K562 (cell line): Measurements from ENCODE around the gene ZFP92. TPM values are rescaled to one million over a fixed set of nuclear protein-coding genes. Genes with fewer than 3 reads are reported as not detected.

ENCODE experiments used
- KAT8 ChIP-seq: fragments of 450-650 bp; IDR thresholded peaks from 2 replicates; pipeline ENCODE4 v1.6.1; 2016; ENCODE audit warnings: low read depth, mild to moderate bottlenecking
- KLF10 ChIP-seq: fragments of 250-450 bp; sonication (Bioruptor Pico); IDR thresholded peaks from 2 replicates; pipeline ENCODE4 v1.6.1; 2021; ENCODE audit warnings: matching md5 sums
- MYC ChIP-seq, 2 experiments: fragments of 250-450 bp in 1 of 2; sonication (Bioruptor Pico) in 1 of 2; IDR thresholded peaks; 2 replicates each; pipeline versions ENCODE4 v1.5.1 to v1.6.1; 2012 to 2021; ENCODE audit warnings: low read depth in 2 of 2, borderline replicate concordance in 1 of 2, improper control_type of control experiment in 1 of 2, low read length in 1 of 2, mild to moderate bottlenecking in 1 of 2, moderate library complexity in 1 of 2
- NR1H2 ChIP-seq: sonication (generic); formaldehyde crosslinking; IDR thresholded peaks from 2 replicates; pipeline ENCODE4 v1.4.0; 2020; ENCODE audit warnings: mild to moderate bottlenecking, missing genetic modification reagents
- PBX2 ChIP-seq, 2 experiments: IDR thresholded peaks in 1 of 2; conservative IDR thresholded peaks in 1 of 2; 2 replicates each; pipeline ENCODE4 v1.6.1; 2016; ENCODE audit warnings: low read depth in 2 of 2, mild to moderate bottlenecking in 1 of 2, missing compliant biosample characterization in 1 of 2, missing genetic modification characterization in 1 of 2, moderate library complexity in 1 of 2
- PHTF2 ChIP-seq: fragments of 250-450 bp; sonication (Bioruptor Pico); IDR thresholded peaks from 2 replicates; pipeline ENCODE4 v1.5.0; 2021; ENCODE audit warnings: mild to moderate bottlenecking
- POLR2B ChIP-seq: fragments of 450-650 bp; IDR thresholded peaks from 2 replicates; pipeline ENCODE4 v1.6.1; 2018; ENCODE audit warnings: low read depth; ENCODE audit not compliant: partially characterized antibody
- SLC30A9 ChIP-seq: fragments of 250-450 bp; sonication (Bioruptor Pico); IDR thresholded peaks from 2 replicates; pipeline ENCODE4 v1.8.0; 2022; ENCODE audit warnings: mild to moderate bottlenecking, moderate library complexity
- WHSC1 ChIP-seq: IDR thresholded peaks from one replicate; pipeline ENCODE4 v1.6.1; 2012; ENCODE audit warnings: low read length, control low read depth, inconsistent platforms
- ZBTB33 ChIP-seq: sonication (generic); formaldehyde crosslinking; IDR thresholded peaks from 2 replicates; pipeline ENCODE4 v1.8.1; 2023; ENCODE audit warnings: mild to moderate bottlenecking, missing genetic modification reagents
- ZNF507 ChIP-seq: conservative IDR thresholded peaks from 2 replicates; pipeline ENCODE4 v1.6.1; 2017; ENCODE audit warnings: missing genetic modification characterization, missing compliant biosample characterization
- polyA plus RNA-seq, 8 experiments: library from polyadenylated mRNA; depleted of rRNA in 4 of 8; stranded (reverse) in 5 of 8; unstranded in 3 of 8; fragments of >200 nt; fragmentation: Nextera tagmentation in 2 of 8; fragmentation: Illumina TruSeq in 1 of 8; extraction: Ambion mirVana in 2 of 8; extraction: Trizol in 1 of 8; gene quantifications; 2 replicates each; pipeline versions ENCODE4 v1.2.1 to v1.2.3, GENCODE V29; 2011 to 2014; ENCODE audit warnings: inconsistent platforms in 1 of 8, missing spikeins in 1 of 8
- total RNA-seq, 7 experiments: library from RNA; depleted of rRNA in 6 of 7; stranded (reverse); fragments of >200 nt in 6 of 7; fragmentation: Illumina TruSeq in 2 of 7; extraction: Trizol in 2 of 7; gene quantifications; 2 replicates each; pipeline versions ENCODE4 v1.2.1 to v1.2.3, GENCODE V29; 2011 to 2021; ENCODE audit warnings: low replicate concordance in 1 of 7
- TF ChIP-seq, protein P1 (sequence below): IDR thresholded peaks from 2 replicates; pipeline ENCODE4 v1.6.1; 2011; ENCODE audit warnings: borderline replicate concordance, low read depth, mild to moderate bottlenecking, moderate library complexity, low read length; ENCODE audit not compliant: insufficient read depth, poor library complexity, severe bottlenecking
- TF ChIP-seq, protein P2 (sequence below): sonication (generic); IDR thresholded peaks from 2 replicates; pipeline ENCODE4 v1.6.1; 2016
- TF ChIP-seq, protein P3 (sequence below), 2 experiments: fragments of 150-350 bp in 1 of 2; IDR thresholded peaks; 2 replicates each; pipeline ENCODE4 v1.6.1; 2012 to 2016; ENCODE audit warnings: low read depth in 2 of 2, low read length in 2 of 2, mild to moderate bottlenecking in 1 of 2, moderate library complexity in 1 of 2

The ZFP92 gene
- total and polyA plus RNA-seq, 9 of the 15 experiments (the other 6 are each of a cell fraction or from before 2014, with no cell fraction given), result 0.32 to 3.3 (median 1.8) TPM

GRCh38 chrX:153381684-153382532, 29.4 kb upstream of the ZFP92 start (continued):
- TF ChIP-seq, protein P1, sequence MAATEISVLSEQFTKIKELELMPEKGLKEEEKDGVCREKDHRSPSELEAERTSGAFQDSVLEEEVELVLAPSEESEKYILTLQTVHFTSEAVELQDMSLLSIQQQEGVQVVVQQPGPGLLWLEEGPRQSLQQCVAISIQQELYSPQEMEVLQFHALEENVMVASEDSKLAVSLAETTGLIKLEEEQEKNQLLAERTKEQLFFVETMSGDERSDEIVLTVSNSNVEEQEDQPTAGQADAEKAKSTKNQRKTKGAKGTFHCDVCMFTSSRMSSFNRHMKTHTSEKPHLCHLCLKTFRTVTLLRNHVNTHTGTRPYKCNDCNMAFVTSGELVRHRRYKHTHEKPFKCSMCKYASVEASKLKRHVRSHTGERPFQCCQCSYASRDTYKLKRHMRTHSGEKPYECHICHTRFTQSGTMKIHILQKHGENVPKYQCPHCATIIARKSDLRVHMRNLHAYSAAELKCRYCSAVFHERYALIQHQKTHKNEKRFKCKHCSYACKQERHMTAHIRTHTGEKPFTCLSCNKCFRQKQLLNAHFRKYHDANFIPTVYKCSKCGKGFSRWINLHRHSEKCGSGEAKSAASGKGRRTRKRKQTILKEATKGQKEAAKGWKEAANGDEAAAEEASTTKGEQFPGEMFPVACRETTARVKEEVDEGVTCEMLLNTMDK, result no peak
- TF ChIP-seq SLC30A9 (CRISPR knock-in tag), result no peak
- TF ChIP-seq KLF10, result no peak
- TF ChIP-seq NR1H2 (CRISPR knock-in tag), result no peak
- TF ChIP-seq ZBTB33, result no peak
- TF ChIP-seq, protein P2, sequence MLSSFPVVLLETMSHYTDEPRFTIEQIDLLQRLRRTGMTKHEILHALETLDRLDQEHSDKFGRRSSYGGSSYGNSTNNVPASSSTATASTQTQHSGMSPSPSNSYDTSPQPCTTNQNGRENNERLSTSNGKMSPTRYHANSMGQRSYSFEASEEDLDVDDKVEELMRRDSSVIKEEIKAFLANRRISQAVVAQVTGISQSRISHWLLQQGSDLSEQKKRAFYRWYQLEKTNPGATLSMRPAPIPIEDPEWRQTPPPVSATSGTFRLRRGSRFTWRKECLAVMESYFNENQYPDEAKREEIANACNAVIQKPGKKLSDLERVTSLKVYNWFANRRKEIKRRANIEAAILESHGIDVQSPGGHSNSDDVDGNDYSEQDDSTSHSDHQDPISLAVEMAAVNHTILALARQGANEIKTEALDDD, result no peak
- no peak for TF ChIP-seq MYC (IDR thresholded peaks at IDR 0.05; ENCODE audit: low read depth, low read length)
- TF ChIP-seq MYC (CRISPR knock-in tag; IDR thresholded peaks at IDR 0.05; ENCODE audit: borderline replicate concordance, low read depth), result no peak
- no peak for TF ChIP-seq ZNF507 (tag)
- no peak for TF ChIP-seq PBX2 (CRISPR knock-in tag; IDR thresholded peaks at IDR 0.05; ENCODE audit: low read depth)
- no peak for TF ChIP-seq PBX2 (tag; conservative IDR thresholded peaks at IDR 0.05; ENCODE audit: low read depth)
- no peak for TF ChIP-seq WHSC1
- TF ChIP-seq, protein P3, sequence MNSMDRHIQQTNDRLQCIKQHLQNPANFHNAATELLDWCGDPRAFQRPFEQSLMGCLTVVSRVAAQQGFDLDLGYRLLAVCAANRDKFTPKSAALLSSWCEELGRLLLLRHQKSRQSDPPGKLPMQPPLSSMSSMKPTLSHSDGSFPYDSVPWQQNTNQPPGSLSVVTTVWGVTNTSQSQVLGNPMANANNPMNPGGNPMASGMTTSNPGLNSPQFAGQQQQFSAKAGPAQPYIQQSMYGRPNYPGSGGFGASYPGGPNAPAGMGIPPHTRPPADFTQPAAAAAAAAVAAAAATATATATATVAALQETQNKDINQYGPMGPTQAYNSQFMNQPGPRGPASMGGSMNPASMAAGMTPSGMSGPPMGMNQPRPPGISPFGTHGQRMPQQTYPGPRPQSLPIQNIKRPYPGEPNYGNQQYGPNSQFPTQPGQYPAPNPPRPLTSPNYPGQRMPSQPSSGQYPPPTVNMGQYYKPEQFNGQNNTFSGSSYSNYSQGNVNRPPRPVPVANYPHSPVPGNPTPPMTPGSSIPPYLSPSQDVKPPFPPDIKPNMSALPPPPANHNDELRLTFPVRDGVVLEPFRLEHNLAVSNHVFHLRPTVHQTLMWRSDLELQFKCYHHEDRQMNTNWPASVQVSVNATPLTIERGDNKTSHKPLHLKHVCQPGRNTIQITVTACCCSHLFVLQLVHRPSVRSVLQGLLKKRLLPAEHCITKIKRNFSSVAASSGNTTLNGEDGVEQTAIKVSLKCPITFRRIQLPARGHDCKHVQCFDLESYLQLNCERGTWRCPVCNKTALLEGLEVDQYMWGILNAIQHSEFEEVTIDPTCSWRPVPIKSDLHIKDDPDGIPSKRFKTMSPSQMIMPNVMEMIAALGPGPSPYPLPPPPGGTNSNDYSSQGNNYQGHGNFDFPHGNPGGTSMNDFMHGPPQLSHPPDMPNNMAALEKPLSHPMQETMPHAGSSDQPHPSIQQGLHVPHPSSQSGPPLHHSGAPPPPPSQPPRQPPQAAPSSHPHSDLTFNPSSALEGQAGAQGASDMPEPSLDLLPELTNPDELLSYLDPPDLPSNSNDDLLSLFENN (IDR thresholded peaks at IDR 0.05; ENCODE audit: low read depth in 2 of 2, low read length in 2 of 2), result no peak
- no peak for TF ChIP-seq KAT8
- TF ChIP-seq PHTF2 (CRISPR knock-in tag), result no peak
- TF ChIP-seq POLR2B, result no peak
